Vagina (tissue), 2 donors: Measurements from ENCODE around the gene SPTSSA.

Experiments
- POLR2A ChIP-seq, 2 donors: fragments of 450-650 bp; IDR thresholded peaks; one replicate each; pipeline ENCODE4 v1.6.1; 2017; ENCODE audit warnings: antibody characterized with exemption in 2 of 2, mild to moderate bottlenecking in 2 of 2, moderate library complexity in 2 of 2
- TF ChIP-seq, protein P1 (sequence below), 3 experiments: fragments of 450-650 bp in 2 of 3; fragments of 200-600 bp in 1 of 3; sonication (generic) in 1 of 3; IDR thresholded peaks; one replicate each; pipeline ENCODE4 v1.5.1; 2017 to 2019; ENCODE audit warnings: antibody characterized with exemption in 3 of 3, mild to moderate bottlenecking in 2 of 3, moderate library complexity in 2 of 3

DNA sequence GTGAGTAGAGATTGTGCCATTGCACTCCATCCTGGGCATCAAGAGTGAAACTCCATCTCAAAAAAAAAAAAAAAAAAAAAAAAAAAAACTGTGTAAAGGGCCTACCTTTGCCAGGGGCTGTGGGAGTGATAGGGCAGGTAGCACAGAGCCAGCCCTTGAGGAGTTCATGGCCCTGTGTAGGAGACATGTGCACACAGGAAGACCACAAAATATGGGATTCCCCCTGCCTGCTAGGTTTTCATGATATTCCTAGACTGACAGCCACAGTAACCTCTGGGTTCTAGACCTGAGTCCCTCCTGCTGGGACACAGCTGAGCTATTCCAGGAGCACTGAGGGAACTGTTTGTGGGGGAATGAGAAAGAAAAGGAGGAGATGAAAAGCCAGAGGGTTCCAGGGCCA lies 8.3 kb upstream of the SPTSSA start:
- TF ChIP-seq, protein P1, sequence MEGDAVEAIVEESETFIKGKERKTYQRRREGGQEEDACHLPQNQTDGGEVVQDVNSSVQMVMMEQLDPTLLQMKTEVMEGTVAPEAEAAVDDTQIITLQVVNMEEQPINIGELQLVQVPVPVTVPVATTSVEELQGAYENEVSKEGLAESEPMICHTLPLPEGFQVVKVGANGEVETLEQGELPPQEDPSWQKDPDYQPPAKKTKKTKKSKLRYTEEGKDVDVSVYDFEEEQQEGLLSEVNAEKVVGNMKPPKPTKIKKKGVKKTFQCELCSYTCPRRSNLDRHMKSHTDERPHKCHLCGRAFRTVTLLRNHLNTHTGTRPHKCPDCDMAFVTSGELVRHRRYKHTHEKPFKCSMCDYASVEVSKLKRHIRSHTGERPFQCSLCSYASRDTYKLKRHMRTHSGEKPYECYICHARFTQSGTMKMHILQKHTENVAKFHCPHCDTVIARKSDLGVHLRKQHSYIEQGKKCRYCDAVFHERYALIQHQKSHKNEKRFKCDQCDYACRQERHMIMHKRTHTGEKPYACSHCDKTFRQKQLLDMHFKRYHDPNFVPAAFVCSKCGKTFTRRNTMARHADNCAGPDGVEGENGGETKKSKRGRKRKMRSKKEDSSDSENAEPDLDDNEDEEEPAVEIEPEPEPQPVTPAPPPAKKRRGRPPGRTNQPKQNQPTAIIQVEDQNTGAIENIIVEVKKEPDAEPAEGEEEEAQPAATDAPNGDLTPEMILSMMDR (IDR thresholded peaks at IDR 0.05), result no peak
- TF ChIP-seq POLR2A (IDR thresholded peaks at IDR 0.05), result no peak
